K562 (cell line): ENCODE measurements around the gene POMGNT2. TPM values are rescaled to one million over a fixed set of nuclear protein-coding genes. Genes with fewer than 3 reads are reported as not detected.
A peak's percentile ranks its signal among the peaks of the same experiment; 100 is the strongest.

Source experiments
- BCL6 ChIP-seq: fragments of 250-450 bp; sonication (Bioruptor Pico); IDR thresholded peaks from 2 replicates; pipeline ENCODE4 v1.4.0; 2020
- CBX1 ChIP-seq: sonication (generic); IDR thresholded peaks from 2 replicates; pipeline ENCODE4 v1.6.1; 2016; ENCODE audit warnings: antibody characterized with exemption, low read depth, mild to moderate bottlenecking
- E4F1 ChIP-seq: fragments of 250-450 bp; sonication (Bioruptor Pico); IDR thresholded peaks from 2 replicates; pipeline ENCODE4 v1.5.0; 2021; ENCODE audit warnings: mild to moderate bottlenecking, borderline replicate concordance
- ELF2 ChIP-seq: fragments of 250-450 bp; sonication (Bioruptor Pico); IDR thresholded peaks from 2 replicates; pipeline ENCODE4 v1.5.0; 2021; ENCODE audit warnings: mild to moderate bottlenecking
- GMEB1 ChIP-seq: fragments of 250-450 bp; sonication (Bioruptor Pico); IDR thresholded peaks from 2 replicates; pipeline ENCODE4 v1.4.0; 2020; ENCODE audit warnings: mild to moderate bottlenecking
- HMGXB4 ChIP-seq: sonication (generic); formaldehyde crosslinking; IDR thresholded peaks from 2 replicates; pipeline ENCODE4 v1.8.1; 2023; ENCODE audit warnings: mild to moderate bottlenecking, missing genetic modification reagents
- KLF13 ChIP-seq: fragments of 450-650 bp; IDR thresholded peaks from 2 replicates; pipeline ENCODE4 v1.6.1; 2016; ENCODE audit warnings: missing genetic modification characterization, low read depth, mild to moderate bottlenecking, missing compliant biosample characterization, moderate library complexity, borderline replicate concordance
- MEF2D ChIP-seq: conservative IDR thresholded peaks from 2 replicates; pipeline ENCODE4 v1.6.1; 2016; ENCODE audit warnings: low read depth, missing genetic modification characterization, missing compliant biosample characterization
- MLX ChIP-seq, 2 experiments: fragments of 450-650 bp in 1 of 2; sonication (generic) in 1 of 2; formaldehyde crosslinking; conservative IDR thresholded peaks; 2 replicates each; pipeline versions ENCODE4 v1.4.0 to v1.8.1; 2020 to 2022; ENCODE audit warnings: mild to moderate bottlenecking in 1 of 2, missing genetic modification reagents in 1 of 2
- TGIF2 ChIP-seq: sonication (generic); formaldehyde crosslinking; IDR thresholded peaks from 2 replicates; pipeline ENCODE4 v1.8.1; 2022; ENCODE audit warnings: mild to moderate bottlenecking, missing genetic modification reagents, moderate library complexity
- TRIM24 ChIP-seq, 2 experiments: fragments of 450-650 bp; IDR thresholded peaks; 2 replicates each; pipeline ENCODE4 v1.6.1; 2016
- ZNF146 ChIP-seq: IDR thresholded peaks from one replicate; pipeline ENCODE4 v1.6.1; 2018; ENCODE audit warnings: missing compliant biosample characterization; ENCODE audit not compliant: unreplicated experiment
- ZNF239 ChIP-seq: fragments of 250-450 bp; sonication (Bioruptor Pico); IDR thresholded peaks from 2 replicates; pipeline ENCODE4 v1.4.0; 2020; ENCODE audit warnings: mild to moderate bottlenecking
- ZNF449 ChIP-seq: fragments of 250-450 bp; sonication (Bioruptor Pico); IDR thresholded peaks from 2 replicates; pipeline ENCODE4 v1.8.0; 2022; ENCODE audit warnings: moderate library complexity, mild to moderate bottlenecking, inconsistent platforms
- ZNF766 ChIP-seq: fragments of 200-800 bp; sonication (Bioruptor generic); conservative IDR thresholded peaks from 2 replicates; pipeline ENCODE4 v1.6.1; 2016; ENCODE audit warnings: missing genetic modification characterization, missing compliant biosample characterization
- polyA plus RNA-seq, 8 experiments: library from polyadenylated mRNA; depleted of rRNA in 4 of 8; stranded (reverse) in 5 of 8; unstranded in 3 of 8; fragments of >200 nt; fragmentation: Nextera tagmentation in 2 of 8; fragmentation: Illumina TruSeq in 1 of 8; extraction: Ambion mirVana in 2 of 8; extraction: Trizol in 1 of 8; gene quantifications; 2 replicates each; pipeline versions ENCODE4 v1.2.1 to v1.2.3, GENCODE V29; 2011 to 2014; ENCODE audit warnings: inconsistent platforms in 1 of 8, missing spikeins in 1 of 8
- total RNA-seq, 7 experiments: library from RNA; depleted of rRNA in 6 of 7; stranded (reverse); fragments of >200 nt in 6 of 7; fragmentation: Illumina TruSeq in 2 of 7; extraction: Trizol in 2 of 7; gene quantifications; 2 replicates each; pipeline versions ENCODE4 v1.2.1 to v1.2.3, GENCODE V29; 2011 to 2021; ENCODE audit warnings: low replicate concordance in 1 of 7

The POMGNT2 gene
- total and polyA plus RNA-seq, 9 of the 15 experiments (the other 6 are each of a cell fraction or from before 2014, with no cell fraction given), result 0.65 to 14.1 (median 10.3) TPM

GRCh38 chr3:43105596-43106292, at the start of gene POMGNT2 (continued):
- TF ChIP-seq ZNF449 (CRISPR knock-in tag), result no peak
- TF ChIP-seq TGIF2, result no peak
- no peak for TF ChIP-seq ZNF146 (CRISPR knock-in tag)
- no peak for TF ChIP-seq HMGXB4 (CRISPR knock-in tag)
- TF ChIP-seq ZNF239 (CRISPR knock-in tag), result no peak
- no peak; the same call in 1 of the 2 replicates for TF ChIP-seq ZNF766
- no peak for TF ChIP-seq E4F1 (CRISPR knock-in tag)
- TF ChIP-seq GMEB1 (CRISPR knock-in tag), result peak; percentile 35; the same call in 1 of the 2 replicates
- no peak for TF ChIP-seq MLX (CRISPR knock-in tag; conservative IDR thresholded peaks at IDR 0.05)
- no peak for TF ChIP-seq MEF2D (tag)
- no peak for TF ChIP-seq BCL6 (CRISPR knock-in tag)
- TF ChIP-seq CBX1, result peak; percentile 59; the same call in 1 of the 2 replicates
- peak in 1 of 2 experiments; percentile 50; a peak in 1 of 4 replicates for TF ChIP-seq TRIM24 (IDR thresholded peaks at IDR 0.05)
- no peak for TF ChIP-seq KLF13
- TF ChIP-seq ELF2 (CRISPR knock-in tag), result no peak
